ENCODE results near the gene MEOX1.
"Not testable (repeated sequence)": the region's sequence is repeated elsewhere in the genome, so short reads cannot be mapped to it uniquely, and the experiment has no call there.

MEOX1 gene

GRCh38 chr17:43661699-43662412 lies at the start of gene MEOX1:
TSS of gene MEOX1 (minus strand) at chr17:43661922. CDS start at chr17:43661534, 388 bp downstream.
- DNase-seq = peak; percentile 12

GRCh38 chr17:43710101-43710500 lies 48.4 kb upstream of the MEOX1 start:
- no peak for DNase-seq

DNA sequence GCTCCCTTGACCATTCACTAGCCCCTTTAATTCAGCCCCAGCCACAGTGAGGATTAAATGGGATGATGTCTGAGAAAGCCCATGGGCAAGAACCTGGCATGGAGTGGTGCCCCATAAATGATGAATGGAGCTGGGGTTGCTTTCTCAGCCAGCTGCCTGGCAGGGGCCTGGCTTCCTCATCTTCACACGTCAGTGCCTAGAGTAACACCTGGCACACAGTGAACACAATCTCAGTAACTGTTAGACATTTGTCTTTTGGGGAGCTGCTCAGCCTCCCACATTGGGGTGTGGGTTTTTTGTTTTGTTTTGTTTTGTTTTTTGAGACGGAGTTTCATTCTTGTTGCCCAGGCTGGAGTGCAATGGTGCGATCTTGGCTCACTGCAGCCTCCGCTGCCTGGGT lies 47.5 kb upstream of the MEOX1 start:
- no peak for DNase-seq

- DNase-seq = no peak
Measured at GRCh38 chr17:43707184-43707583, 45.5 kb upstream of the MEOX1 start.

DNA sequence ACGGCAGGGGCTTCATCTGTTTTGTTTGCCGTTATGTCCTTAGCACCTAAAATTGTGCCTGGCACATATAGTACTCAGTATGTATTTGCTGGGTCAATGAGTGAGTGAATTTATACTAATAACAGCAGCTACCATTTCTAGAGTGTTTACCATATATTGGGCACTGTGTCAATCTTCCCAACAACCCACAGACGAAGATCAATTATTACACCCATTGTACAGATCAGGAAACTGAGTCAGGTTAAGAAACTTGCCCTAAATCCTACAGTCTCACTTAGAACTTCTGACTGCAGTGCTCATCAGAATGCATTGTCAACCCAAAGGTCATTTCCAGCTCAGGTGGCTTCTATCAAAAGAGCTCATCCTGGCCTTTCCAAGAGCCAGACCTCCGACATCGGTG lies 44.5 kb upstream of the MEOX1 start:
- DNase-seq = no peak

DNA sequence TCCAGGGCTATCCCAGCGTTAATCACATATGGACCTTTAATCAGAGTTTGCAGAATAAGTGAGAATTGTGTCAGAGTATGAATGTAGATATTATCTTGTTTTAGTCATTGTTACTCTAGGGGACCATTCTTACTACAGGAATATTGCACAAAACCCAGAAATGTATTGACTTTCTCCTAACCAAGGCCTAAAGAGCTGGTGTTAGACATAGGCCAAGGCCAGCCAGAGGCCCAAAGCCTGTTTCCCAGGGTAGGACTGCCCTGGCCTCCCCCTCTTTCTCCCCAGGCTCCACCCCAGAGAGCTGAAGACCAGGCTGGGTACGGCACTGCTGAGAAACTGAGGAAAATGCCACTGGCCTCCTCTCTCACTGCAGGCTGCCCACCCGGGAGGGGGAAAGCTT lies 41.9 kb upstream of the MEOX1 start:
- no peak for DNase-seq

DNA sequence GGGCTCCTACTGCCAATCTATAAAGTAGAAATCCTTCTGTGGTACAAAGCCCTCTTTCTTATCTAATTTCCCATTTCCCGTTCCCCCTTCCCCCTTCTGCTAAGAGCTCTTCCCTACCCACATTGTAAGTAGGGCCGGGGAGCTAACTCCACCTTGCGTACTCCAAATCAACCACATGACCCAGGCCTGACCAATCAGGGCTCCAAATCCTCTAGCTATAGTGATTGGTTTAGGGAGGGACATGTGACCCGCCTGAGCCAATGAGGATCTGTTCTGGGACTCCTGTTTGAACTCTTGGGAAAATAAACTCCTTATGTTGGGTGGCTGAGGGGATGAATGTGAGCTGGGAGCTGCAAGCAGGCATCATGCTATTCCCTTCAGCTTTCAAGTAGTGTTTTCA lies 40.9 kb upstream of the MEOX1 start:
- DNase-seq = no peak

- peak; percentile 40 for DNase-seq
Measured at GRCh38 chr17:43701318-43701743, 39.6 kb upstream of the MEOX1 start.

DNA sequence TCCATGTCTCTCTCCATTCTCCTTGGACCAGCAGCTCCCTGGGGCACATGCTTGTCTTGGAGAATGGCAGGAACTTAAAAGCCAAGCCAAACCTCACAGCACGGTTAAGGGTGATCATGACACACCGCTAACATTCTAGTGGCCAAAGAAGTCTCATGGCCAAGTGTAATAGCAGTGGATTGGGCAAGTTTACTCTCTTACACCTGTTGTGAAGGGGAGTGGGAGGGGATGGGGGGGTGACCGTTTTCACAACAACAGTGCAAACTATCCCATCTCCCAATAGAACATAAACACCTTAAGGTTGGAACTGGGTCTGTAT lies 37.7 kb upstream of the MEOX1 start:
- DNase-seq = no peak

DNA sequence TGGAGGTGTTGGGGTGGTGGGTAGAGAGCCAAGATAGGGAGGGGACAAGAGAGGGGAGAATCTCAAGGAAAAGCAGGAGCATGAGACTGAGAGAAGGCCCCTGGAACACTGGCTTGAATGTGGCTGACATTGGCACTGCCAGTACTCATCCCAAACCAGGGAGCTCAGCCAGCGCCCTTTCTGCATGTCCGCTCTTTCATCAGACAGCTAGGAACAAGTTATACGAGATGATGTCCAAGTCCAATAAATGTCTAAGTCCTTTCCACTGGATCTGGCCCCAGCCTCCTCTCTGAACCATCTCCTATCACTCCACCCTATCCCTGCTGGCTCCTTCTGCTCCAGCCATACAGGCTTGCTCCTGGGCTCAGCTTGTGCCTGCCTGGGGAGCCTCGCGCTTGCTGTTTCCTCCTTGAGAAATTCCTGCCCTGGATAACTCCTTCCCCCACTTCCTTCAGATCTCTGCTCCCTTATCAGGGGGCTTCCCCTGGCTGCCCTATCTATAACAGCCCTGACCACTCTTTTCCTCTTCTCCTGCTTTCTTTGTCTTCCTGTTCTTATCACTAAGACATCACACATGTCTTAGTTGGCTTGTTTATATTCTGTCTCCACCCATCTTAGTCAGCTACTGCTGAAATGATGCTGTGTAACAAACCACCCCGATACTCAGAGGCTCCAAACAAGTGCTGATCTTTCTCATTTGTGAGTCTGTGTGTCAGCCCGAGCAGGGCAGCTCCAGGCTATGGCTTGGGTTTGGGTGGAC lies 37.1 kb upstream of the MEOX1 start:
- no peak for DNase-seq

- no peak for DNase-seq
Measured at GRCh38 chr17:43697937-43698336, 36.2 kb upstream of the MEOX1 start.

DNA sequence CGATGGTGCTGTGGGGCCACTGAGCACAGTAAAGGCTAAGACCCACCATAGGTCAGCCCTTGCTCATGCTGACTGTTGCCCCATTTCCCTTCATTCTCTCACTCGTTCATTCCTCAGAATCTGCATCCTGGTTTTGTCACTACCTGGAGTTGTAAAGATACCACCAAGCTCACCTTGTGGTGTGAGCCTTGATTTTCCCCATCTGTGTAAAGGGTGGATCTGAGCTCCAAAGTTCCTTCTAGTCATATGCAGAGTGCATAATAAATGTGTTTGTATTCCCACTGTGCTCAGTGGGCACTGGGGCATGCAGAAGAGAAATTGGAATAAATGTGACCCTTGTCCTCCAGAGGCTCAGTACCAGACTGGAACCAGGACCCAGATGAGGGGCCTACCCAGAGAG lies 35.2 kb upstream of the MEOX1 start:
- no peak for DNase-seq

- DNase-seq = no peak
Measured at GRCh38 chr17:43695970-43696865, 34.5 kb upstream of the MEOX1 start.

- peak; percentile 81 for DNase-seq
Measured at GRCh38 chr17:43694081-43694870, 32.6 kb upstream of the MEOX1 start.

- no peak for DNase-seq
Measured at GRCh38 chr17:43691317-43691693, 29.6 kb upstream of the MEOX1 start.

- no peak for DNase-seq
Measured at GRCh38 chr17:43690624-43691316, 29.0 kb upstream of the MEOX1 start.

DNA sequence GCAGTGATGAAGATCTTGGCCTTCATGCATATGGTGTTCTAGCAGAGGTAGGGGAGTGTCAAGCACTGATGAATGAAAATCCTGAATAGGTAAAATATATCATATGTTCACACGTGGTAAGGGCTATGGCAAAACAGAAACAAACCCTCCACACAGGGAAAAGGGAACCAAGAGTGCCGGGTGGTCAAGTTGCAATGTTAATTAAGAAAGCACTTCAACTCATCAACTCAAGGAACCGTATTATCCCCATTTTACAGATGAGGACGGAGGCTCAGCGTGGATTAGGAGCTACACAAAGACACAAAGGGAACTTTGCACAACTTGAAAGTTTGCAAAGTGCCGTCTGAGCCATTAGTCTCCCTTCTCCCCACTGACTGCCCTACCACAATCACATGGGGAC lies 28.1 kb upstream of the MEOX1 start:
- no peak for DNase-seq

GRCh38 chr17:43689131-43689530 lies 27.4 kb upstream of the MEOX1 start:
- no peak for DNase-seq

DNA sequence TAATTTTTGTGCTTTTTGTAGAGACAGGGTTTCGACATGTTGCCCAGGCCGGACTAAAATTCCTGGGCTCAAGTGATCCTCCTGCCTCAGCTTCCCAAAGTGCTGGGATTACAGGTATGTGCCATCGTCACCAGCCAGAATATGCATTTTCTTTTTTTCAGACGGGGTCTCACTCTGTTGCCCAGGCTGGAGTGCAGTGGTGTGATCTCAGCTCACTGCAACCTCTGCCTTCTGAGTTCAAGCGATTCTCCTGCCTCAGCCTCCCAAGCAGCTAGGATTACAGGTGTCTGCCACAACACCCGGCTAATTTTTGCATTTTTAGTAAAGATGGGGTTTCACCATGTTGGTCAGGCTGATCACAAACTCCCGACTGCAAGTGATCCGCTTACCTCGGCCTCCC lies 25.2 kb upstream of the MEOX1 start:
- not testable (repeated sequence) for DNase-seq

GRCh38 chr17:43683928-43684653 lies 22.4 kb upstream of the MEOX1 start:
- no peak for DNase-seq

DNA sequence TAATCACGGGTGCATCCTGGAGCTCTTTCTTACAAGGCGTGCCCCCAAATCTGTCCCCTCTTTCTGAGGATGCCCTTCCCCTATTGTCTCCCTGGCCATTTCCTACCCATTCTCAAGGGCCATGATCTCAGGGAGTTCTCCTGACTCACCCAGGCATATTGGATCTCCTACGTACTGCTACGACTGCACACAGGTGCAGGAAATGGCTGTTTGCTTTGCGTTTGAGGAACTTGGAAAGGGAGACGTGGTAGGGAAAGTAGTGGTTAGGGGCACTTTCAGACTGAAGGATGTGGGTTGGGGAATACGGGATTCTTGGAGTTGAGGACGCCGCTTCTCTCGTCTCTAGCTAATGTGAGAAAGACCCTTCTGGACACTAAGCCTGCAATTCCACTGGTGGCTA lies 18.7 kb upstream of the MEOX1 start:
- DNase-seq = no peak

GRCh38 chr17:43679911-43680310 lies 18.2 kb upstream of the MEOX1 start:
- DNase-seq = no peak
